ENCODE measurements around the gene VAX1. TPM values are rescaled to one million over a fixed set of nuclear protein-coding genes. Genes with fewer than 3 reads are reported as not detected.
"Not testable (repeated sequence)": the region's sequence is repeated elsewhere in the genome, so short reads cannot be mapped to it uniquely, and the experiment has no call there.

VAX1 gene
- total RNA-seq, 1 experiment from 2014 or later: 0.27 TPM

- DNase-seq (ENCODE audit: low read depth): no peak
- in situ Hi-C loops (cut with HindIII; ENCODE audit: low pct_unique_long_range_greater_than_20kb, low sequenced_read_pairs): no loop called here
These were observed 41.4 kb downstream of the VAX1 start for GRCh38 chr10:117096599-117097201.

GRCh38 chr10:117094856-117095255 is 43.2 kb downstream of the VAX1 start:
- in situ Hi-C loops (cut with HindIII; ENCODE audit: low pct_unique_long_range_greater_than_20kb, low sequenced_read_pairs): no loop called here
- no peak for DNase-seq (ENCODE audit: low read depth)

- in situ Hi-C loops (cut with HindIII; ENCODE audit: low pct_unique_long_range_greater_than_20kb, low sequenced_read_pairs): no loop called here
- no peak for DNase-seq (ENCODE audit: low read depth)
These were observed 45.7 kb downstream of the VAX1 start for GRCh38 chr10:117092386-117092785.

GRCh38 chr10:117090834-117091233 is 47.2 kb downstream of the VAX1 start:
- in situ Hi-C loops (cut with HindIII; ENCODE audit: low pct_unique_long_range_greater_than_20kb, low sequenced_read_pairs): no loop called here
- DNase-seq (ENCODE audit: low read depth): no peak

DNA sequence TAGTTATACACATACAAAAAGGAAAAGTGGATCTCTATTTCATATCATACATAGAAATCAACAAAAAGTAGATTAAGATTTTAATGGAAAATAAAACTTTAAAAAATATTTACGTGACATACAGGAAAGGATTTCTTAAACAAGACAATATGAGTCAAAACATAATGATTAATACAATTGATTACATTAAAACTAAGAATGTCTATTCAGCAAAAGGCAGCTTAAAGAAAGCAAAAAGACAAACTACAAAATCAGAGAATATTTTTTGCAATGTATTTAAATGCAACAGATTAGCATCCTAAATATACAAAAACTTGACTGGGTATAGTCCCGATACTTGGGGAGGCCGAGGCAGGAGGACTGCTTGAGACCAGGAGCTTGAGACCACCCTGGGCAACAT is 50.5 kb downstream of the VAX1 start:
- in situ Hi-C loops (cut with HindIII; ENCODE audit: low pct_unique_long_range_greater_than_20kb, low sequenced_read_pairs): no loop called here

DNA sequence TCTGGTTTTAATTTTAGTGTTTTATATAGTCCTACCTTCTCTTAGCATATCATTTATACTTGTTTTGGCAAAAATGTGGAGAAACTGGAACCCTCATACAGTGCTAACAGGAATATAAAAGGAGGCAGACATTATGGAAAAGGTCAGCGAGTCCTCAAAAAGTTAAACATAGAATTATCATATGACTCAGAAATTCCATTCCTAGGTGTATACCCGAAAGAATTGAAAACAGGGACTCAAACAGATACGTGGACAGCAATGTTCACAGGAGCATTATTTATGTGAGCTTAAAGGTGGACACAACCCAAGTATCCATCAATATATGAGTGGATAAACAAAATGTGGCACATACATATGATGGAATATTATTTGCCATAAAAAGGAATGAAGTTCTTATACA is 51.5 kb downstream of the VAX1 start:
- in situ Hi-C loops (cut with HindIII; ENCODE audit: low pct_unique_long_range_greater_than_20kb, low sequenced_read_pairs): no loop called here
- DNase-seq (ENCODE audit: low read depth): no peak

More for the DNA sequence above, 50.5 kb downstream of the VAX1 start:
- DNase-seq (ENCODE audit: low read depth): no peak

- in situ Hi-C loops (cut with HindIII; ENCODE audit: low pct_unique_long_range_greater_than_20kb, low sequenced_read_pairs); DNase-seq (ENCODE audit: low read depth): not testable (repeated sequence)
These were observed 53.4 kb downstream of the VAX1 start for GRCh38 chr10:117084421-117085246.

Other genes with a start within 250 kb of the VAX1 start
- gene SHTN1, start 133.1 kb downstream of the VAX1 start, total RNA-seq (2014; rRNA removed; shearing (Covaris generic); ENCODE audit: low replicate concordance): 5.8 and 44.9 TPM in 2 replicates
- not detected in 2 replicates for gene KCNK18, start 59.2 kb upstream of the VAX1 start, total RNA-seq (2014; rRNA removed; shearing (Covaris generic); ENCODE audit: low replicate concordance)
- not detected in 2 replicates for gene SLC18A2, start 102.8 kb upstream of the VAX1 start, total RNA-seq (2014; rRNA removed; shearing (Covaris generic); ENCODE audit: low replicate concordance)
- gene PDZD8, start 237.2 kb upstream of the VAX1 start, total RNA-seq (2014; rRNA removed; shearing (Covaris generic); ENCODE audit: low replicate concordance): 31.6 and 47.2 TPM in 2 replicates

Data from Caki2 (cell line).